K562 (cell line): ENCODE measurements around the gene TANGO6. TPM values are rescaled to one million over a fixed set of nuclear protein-coding genes. Genes with fewer than 3 reads are reported as not detected.

Experiments used
- ATAC-seq: fragments of 200-7000 bp; cut with Tn5 transposase; 3 replicates; pipeline ENCODE4 v1.9.1; 2020; ENCODE audit warnings: moderate library complexity
- BruUV-seq: library from RNA; stranded (reverse); fragments of 400-500 nt; replicated peaks from 2 replicates; lab custom pipeline; 2021; lab: Mats Ljungman, UMichigan
- CTCF ChIA-PET: fragments of 300-600 bp; formaldehyde crosslinking; extraction: SDS; loops from one replicate; lab custom pipeline; 2021; ENCODE audit warnings: low intra/inter-chr PET ratio; lab: Yijun Ruan, JAX
- POLR2A ChIA-PET: fragments of 300-600, 350-650 bp; sonication (Branson Sonifier 250); formaldehyde crosslinking; extraction: SDS; loops from one replicate; lab custom pipeline; 2021; ENCODE audit warnings: antibody characterized with exemption, inconsistent platforms; lab: Yijun Ruan, JAX
- DNase-seq, 4 experiments: peaks; one replicate each; pipeline versions ENCODE4 v3.0.0 to v3.0.0-alpha.2; 2011 to 2018; ENCODE audit warnings: low spot score in 3 of 4, mixed read lengths in 3 of 4; ENCODE audit errors: extremely low read depth in 1 of 4
- FAIRE-seq: peaks from 2 replicates; lab custom pipeline; 2011; peaks lifted over from hg19 to GRCh38; lab: Jason Lieb, UNC
- H2AFZ ChIP-seq: 2 replicates; pipeline ENCODE4 v1.6.0; 2011; ENCODE audit warnings: low read depth, low read length, control low read depth, inconsistent platforms
- H3K27ac ChIP-seq: fragments of 200-600 bp; 3 replicates; pipeline ENCODE4 v1.8.0; 2011; ENCODE audit warnings: low read depth, mild to moderate bottlenecking, control low read depth, inconsistent platforms, low read length, moderate library complexity, mixed read lengths; ENCODE audit errors: extremely low read depth
- H3K27me3 ChIP-seq, 2 experiments: fragments of 300-600 bp in 1 of 2; 2 replicates in 1 of 2; 3 replicates in 1 of 2; pipeline versions ENCODE4 v1.6.0 to v1.8.0; 2011; ENCODE audit warnings: inconsistent platforms in 2 of 2, low read length in 2 of 2, mild to moderate bottlenecking in 1 of 2, mixed read lengths in 1 of 2, moderate library complexity in 1 of 2; ENCODE audit not compliant: control insufficient read depth in 2 of 2, insufficient read depth in 2 of 2
- H3K36me3 ChIP-seq: fragments of 300-600 bp; 3 replicates; pipeline ENCODE4 v1.8.0; 2011; ENCODE audit warnings: mild to moderate bottlenecking, low read length, inconsistent platforms; ENCODE audit not compliant: control insufficient read depth, insufficient read depth
- H3K4me1 ChIP-seq, 2 experiments: fragments of 200-600 bp in 1 of 2; replicated peaks in 1 of 2; 2 replicates in 1 of 2; 3 replicates in 1 of 2; pipeline versions ENCODE4 v1.5.1 to v1.8.0; 2011; ENCODE audit warnings: inconsistent platforms in 2 of 2, low read length in 2 of 2, mild to moderate bottlenecking in 1 of 2, mixed read lengths in 1 of 2, moderate library complexity in 1 of 2; ENCODE audit not compliant: control insufficient read depth in 2 of 2, insufficient read depth in 2 of 2
- H3K4me2 ChIP-seq: 2 replicates; pipeline ENCODE4 v1.6.1; 2011; ENCODE audit warnings: low read length, control low read depth, inconsistent platforms, mixed read lengths; ENCODE audit not compliant: insufficient read depth
- H3K4me3 ChIP-seq: fragments of 200-600 bp; sonication (generic), shearing (Covaris generic); 2 replicates; pipeline ENCODE4 v1.5.1; 2016; ENCODE audit warnings: control low read depth, inconsistent platforms
- H3K79me2 ChIP-seq: fragments of 200-600 bp; 3 replicates; pipeline ENCODE4 v1.8.0; 2011; ENCODE audit warnings: low read length, inconsistent platforms; ENCODE audit not compliant: control insufficient read depth, insufficient read depth
- H3K9ac ChIP-seq, 2 experiments: 2 replicates each; pipeline versions ENCODE4 v1.6.0 to v1.6.1; 2011; ENCODE audit warnings: low read depth in 2 of 2, low read length in 2 of 2, control low read depth in 1 of 2, inconsistent platforms in 1 of 2, mild to moderate bottlenecking in 1 of 2, mixed read lengths in 1 of 2; ENCODE audit not compliant: insufficient read depth in 1 of 2
- H3K9me1 ChIP-seq: one replicate; pipeline ENCODE4 v1.6.0; 2011; ENCODE audit warnings: inconsistent platforms, mild to moderate bottlenecking, low read length, moderate library complexity; ENCODE audit not compliant: control insufficient read depth, insufficient read depth
- H3K9me3 ChIP-seq: replicated peaks from 2 replicates; pipeline ENCODE4 v1.5.1; 2011; ENCODE audit warnings: low read depth, low read length, inconsistent platforms; ENCODE audit not compliant: control insufficient read depth, insufficient read depth
- H4K20me1 ChIP-seq: replicated peaks from 2 replicates; pipeline ENCODE4 v1.6.1; 2011; ENCODE audit warnings: low read length, inconsistent platforms, mixed read lengths; ENCODE audit not compliant: control insufficient read depth, insufficient read depth
- ATF1 ChIP-seq, 2 experiments: fragments of 450-650 bp in 1 of 2; IDR thresholded peaks; 2 replicates each; pipeline ENCODE4 v1.6.1; 2016; ENCODE audit warnings: missing compliant biosample characterization in 1 of 2, missing genetic modification characterization in 1 of 2
- BCOR ChIP-seq: fragments of 450-650 bp; IDR thresholded peaks from 2 replicates; pipeline ENCODE4 v1.6.1; 2016
- BRD4 ChIP-seq: fragments of 200-600 bp; sonication (generic); IDR thresholded peaks from 2 replicates; pipeline ENCODE4 v1.6.1; 2017; ENCODE audit warnings: inconsistent platforms
- HDAC3 ChIP-seq: fragments of 450-650 bp; IDR thresholded peaks from 2 replicates; pipeline ENCODE4 v1.6.1; 2018; ENCODE audit warnings: borderline replicate concordance, mild to moderate bottlenecking, moderate library complexity; ENCODE audit not compliant: partially characterized antibody
- MECOM ChIP-seq: fragments of 250-450 bp; sonication (Bioruptor Pico); IDR thresholded peaks from 2 replicates; pipeline ENCODE4 v1.8.0; 2022; ENCODE audit warnings: inconsistent platforms
- NCOA2 ChIP-seq, 2 experiments: fragments of 450-650 bp; IDR thresholded peaks; 2 replicates each; pipeline ENCODE4 v1.6.1; 2018; ENCODE audit warnings: mild to moderate bottlenecking in 2 of 2, moderate library complexity in 1 of 2; ENCODE audit not compliant: partially characterized antibody in 2 of 2
- NFE2L1 ChIP-seq: fragments of 450-650 bp; IDR thresholded peaks from 2 replicates; pipeline ENCODE4 v1.6.1; 2016; ENCODE audit warnings: missing genetic modification characterization, low read depth, mild to moderate bottlenecking, missing compliant biosample characterization, moderate library complexity, borderline replicate concordance
- PBX2 ChIP-seq, 2 experiments: IDR thresholded peaks in 1 of 2; conservative IDR thresholded peaks in 1 of 2; 2 replicates each; pipeline ENCODE4 v1.6.1; 2016; ENCODE audit warnings: low read depth in 2 of 2, mild to moderate bottlenecking in 1 of 2, missing compliant biosample characterization in 1 of 2, missing genetic modification characterization in 1 of 2, moderate library complexity in 1 of 2
- ZFP91 ChIP-seq: sonication (generic); formaldehyde crosslinking; IDR thresholded peaks from 2 replicates; pipeline ENCODE4 v1.8.0; 2022; ENCODE audit warnings: mild to moderate bottlenecking, missing genetic modification reagents
- ZNF134 ChIP-seq: fragments of 250-450 bp; sonication (Bioruptor Pico); conservative IDR thresholded peaks from 2 replicates; pipeline ENCODE4 v1.4.0; 2020
- ZNF398 ChIP-seq: fragments of 250-450 bp; sonication (Bioruptor Pico); IDR thresholded peaks from 2 replicates; pipeline ENCODE4 v1.8.0; 2021; ENCODE audit warnings: moderate library complexity, mild to moderate bottlenecking, inconsistent platforms
- ZNF431 ChIP-seq: sonication (generic); formaldehyde crosslinking; IDR thresholded peaks from 2 replicates; pipeline ENCODE4 v1.8.0; 2022; ENCODE audit warnings: mild to moderate bottlenecking, missing genetic modification reagents
- ZNF717 ChIP-seq: fragments of 250-450 bp; sonication (Bioruptor Pico); IDR thresholded peaks from 2 replicates; pipeline ENCODE4 v1.5.0; 2021
- WGBS: fragments of 100-300 bp; shearing (Covaris generic); methylation state at CpG from one replicate; pipeline ENCODE4 v1.1.6; 2016; ENCODE audit warnings: low coverage, mixed read lengths; ENCODE audit not compliant: insufficient coverage; ENCODE audit errors: missing lambda C conversion rate; 5-methylcytosine and 5-hydroxymethylcytosine counted together
- in situ Hi-C: fragments of 300-500 bp; cut with MboI; formaldehyde crosslinking; loops from 4 replicates; pipeline ENCODE4 v1.15.0; 2018; ENCODE audit warnings: inconsistent platforms, mixed read lengths
- intact Hi-C: fragments of 100-400 bp; cut with micrococcal nuclease; formaldehyde crosslinking; loops from 2 replicates; pipeline ENCODE4 v1.14.2; 2022
- polyA plus RNA-seq, 8 experiments: library from polyadenylated mRNA; depleted of rRNA in 4 of 8; stranded (reverse) in 5 of 8; unstranded in 3 of 8; fragments of >200 nt; fragmentation: Nextera tagmentation in 2 of 8; fragmentation: Illumina TruSeq in 1 of 8; extraction: Ambion mirVana in 2 of 8; extraction: Trizol in 1 of 8; gene quantifications; 2 replicates each; pipeline versions ENCODE4 v1.2.1 to v1.2.3, GENCODE V29; 2011 to 2014; ENCODE audit warnings: inconsistent platforms in 1 of 8, missing spikeins in 1 of 8
- total RNA-seq, 7 experiments: library from RNA; depleted of rRNA in 6 of 7; stranded (reverse); fragments of >200 nt in 6 of 7; fragmentation: Illumina TruSeq in 2 of 7; extraction: Trizol in 2 of 7; gene quantifications; 2 replicates each; pipeline versions ENCODE4 v1.2.1 to v1.2.3, GENCODE V29; 2011 to 2021; ENCODE audit warnings: low replicate concordance in 1 of 7

Gene TANGO6
- total and polyA plus RNA-seq, 9 of the 15 experiments (the other 6 are each of a cell fraction or from before 2014, with no cell fraction given), result 1.6 to 15.2 (median 9.6) TPM

GRCh38 chr16:69115361-69115760 is 272.0 kb downstream of the TANGO6 start:
- in situ Hi-C loops (loop anchor here (10.0 kb wide), 2 partner anchors 411 to 591 kb away; no protein-coding TSS in a partner anchor), intact Hi-C loops (loop anchor here (10.0 kb wide), 1 partner anchor 591 kb away; no protein-coding TSS in a partner anchor)
- Histone ChIP-seq H2AFZ (no peak overlapping the region), H3K4me2 (no peak overlapping the region), H3K79me2 (no peaks in the 10 kb centered on the region), H3K9me1 (peaks cover 10% of the 10 kb centered on the region), H3K9me3 (no peaks in the 10 kb centered on the region), H3K27me3 (no peaks in the 10 kb centered on the region), H3K4me1 (peaks cover 7 to 16% of the 10 kb centered on the region in 2 experiments; a peak in 4 of 5 replicates), H3K4me3 (no peak overlapping the region), H3K36me3 (peaks cover 48% of the 10 kb centered on the region), H3K27ac (no peak overlapping the region), H4K20me1 (peaks cover 10% of the 10 kb centered on the region; the same call in 1 of the 2 replicates), H3K9ac (no peak overlapping the region)
- no peak for DNase-seq
- TF ChIP-seq HDAC3 (no peak), BRD4 (no peak), PBX2 (CRISPR knock-in tag; IDR thresholded peaks at IDR 0.05; ENCODE audit: low read depth) (no peak), PBX2 (tag; conservative IDR thresholded peaks at IDR 0.05; ENCODE audit: low read depth) (no peak), ZNF134 (no peak), ZFP91 (CRISPR knock-in tag) (no peak), ZNF717 (CRISPR knock-in tag) (no peak), ATF1 (CRISPR knock-in tag; IDR thresholded peaks at IDR 0.05) (no peak), ATF1 (tag; IDR thresholded peaks at IDR 0.05) (no peak), NCOA2 (IDR thresholded peaks at IDR 0.05; ENCODE audit: partially characterized antibody in 2 of 2) (no peak), ZNF398 (CRISPR knock-in tag) (no peak), ZNF431 (no peak), BCOR (no peak), MECOM (CRISPR knock-in tag) (no peak), NFE2L1 (no peak)
- BruUV-seq, result no TSS peak
- FAIRE-seq, result no peak
- ATAC-seq, result no peak
- ChIA-PET POLR2A (interaction anchor here (0.7 to 1.3 kb wide), 4 partner anchors 8 to 466 kb away, joined by 3 to 4 read pairs (median 4); no protein-coding TSS in a partner anchor), CTCF (no interaction called here)
- WGBS, result 81% methylated on average over 5 of the region's 5 CpGs
